Ascending aorta (tissue), 2 donors: ENCODE measurements around the gene CARD9. TPM values are rescaled to one million over a fixed set of nuclear protein-coding genes. Genes with fewer than 3 reads are reported as not detected.
"Not testable (repeated sequence)": the region's sequence is repeated elsewhere in the genome, so short reads cannot be mapped to it uniquely, and the experiment has no call there.

Experiments
- DNase-seq, 2 donors: peaks; one replicate each; pipeline ENCODE4 v3.0.0-alpha.2; 2019; ENCODE audit warnings: low spot score in 2 of 2
- H3K27ac ChIP-seq, 2 donors: fragments of 200-600 bp; sonication (generic); one replicate each; pipeline ENCODE4 v1.5.1; 2016 to 2017; ENCODE audit warnings: mild to moderate bottlenecking in 1 of 2
- H3K27me3 ChIP-seq: fragments of 200-600 bp; sonication (generic); one replicate; pipeline ENCODE4 v1.5.1; 2017
- H3K36me3 ChIP-seq, 2 donors: fragments of 200-600 bp; sonication (generic); one replicate each; pipeline ENCODE4 v1.5.1; 2016
- H3K4me1 ChIP-seq, 2 donors: fragments of 200-600 bp; sonication (generic); one replicate each; pipeline ENCODE4 v1.5.1; 2016 to 2017; ENCODE audit warnings: mild to moderate bottlenecking in 1 of 2
- H3K4me3 ChIP-seq, 2 donors: fragments of 200-600 bp; sonication (generic); one replicate each; pipeline ENCODE4 v1.5.1; 2016 to 2017; ENCODE audit warnings: mild to moderate bottlenecking in 1 of 2
- H3K9me3 ChIP-seq, 2 donors: fragments of 200-600 bp; sonication (generic); one replicate each; pipeline ENCODE4 v1.5.1; 2016
- CTCF ChIP-seq, 3 experiments: fragments of 200-600 bp in 2 of 3; fragments of 450-650 bp in 1 of 3; sonication (generic) in 2 of 3; IDR thresholded peaks; one replicate each; pipeline ENCODE4 v1.5.1; 2016 to 2019; ENCODE audit warnings: antibody characterized with exemption in 3 of 3, mild to moderate bottlenecking in 1 of 3, moderate library complexity in 1 of 3
- intact Hi-C: fragments of 100-400 bp; cut with DNase I; formaldehyde crosslinking; loops from one replicate; pipeline ENCODE4 v1.15.1; 2023
- total RNA-seq: library from RNA; depleted of rRNA; stranded (reverse); fragments of >200 nt; gene quantifications from one replicate; pipeline ENCODE4 v1.1.0, GENCODE V29; 2016

The CARD9 gene
- total RNA-seq, 1 donor from 2014 or later: 0.43 TPM

GRCh38 chr9:136321561-136321960 lies 51.9 kb downstream of the CARD9 start:
- H3K4me1 ChIP-seq: peaks cover 1 to 9% of the 10 kb centered on the region in 2 donors
- no peaks in the 10 kb centered on the region for H3K9me3 ChIP-seq
- intact Hi-C loops: no loop called here
- no peak for DNase-seq
- no peak overlapping the region for H3K4me3 ChIP-seq
- no peaks in the 10 kb centered on the region for H3K27me3 ChIP-seq
- H3K36me3 ChIP-seq: no peaks in the 10 kb centered on the region
- TF ChIP-seq CTCF (IDR thresholded peaks at IDR 0.05): no peak
- H3K27ac ChIP-seq: no peak overlapping the region

GRCh38 chr9:136320972-136321371 lies 52.5 kb downstream of the CARD9 start:
- H3K4me3 ChIP-seq, H3K9me3 ChIP-seq, H3K4me1 ChIP-seq, H3K36me3 ChIP-seq, intact Hi-C loops, DNase-seq, H3K27me3 ChIP-seq, H3K27ac ChIP-seq: not testable (repeated sequence)

- H3K9me3 ChIP-seq, intact Hi-C loops, H3K4me3 ChIP-seq, H3K36me3 ChIP-seq, H3K4me1 ChIP-seq, DNase-seq, H3K27ac ChIP-seq, H3K27me3 ChIP-seq: not testable (repeated sequence)
Measured at GRCh38 chr9:136319955-136320354, 53.5 kb downstream of the CARD9 start.

GRCh38 chr9:136319244-136319643 lies 54.2 kb downstream of the CARD9 start:
- intact Hi-C loops: not testable (repeated sequence)

GRCh38 chr9:136318776-136319241 lies 54.7 kb downstream of the CARD9 start:
- TF ChIP-seq CTCF (IDR thresholded peaks at IDR 0.05): no peak
- Histone ChIP-seq H3K27ac (no peak overlapping the region), H3K4me1 (no peaks in the 10 kb centered on the region), H3K27me3 (no peaks in the 10 kb centered on the region), H3K36me3 (no peaks in the 10 kb centered on the region), H3K4me3 (no peak overlapping the region), H3K9me3 (no peaks in the 10 kb centered on the region)
- no peak for DNase-seq
- intact Hi-C loops: no loop called here

More at GRCh38 chr9:136319244-136319643, 54.2 kb downstream of the CARD9 start:
- H3K9me3 ChIP-seq, H3K4me1 ChIP-seq, DNase-seq, H3K4me3 ChIP-seq, H3K27me3 ChIP-seq, H3K27ac ChIP-seq, H3K36me3 ChIP-seq: not testable (repeated sequence)

- no peaks in the 10 kb centered on the region for H3K9me3 ChIP-seq
Measured at GRCh38 chr9:136318111-136318775, 55.2 kb downstream of the CARD9 start.

GRCh38 chr9:136317695-136318094 lies 55.8 kb downstream of the CARD9 start:
- Histone ChIP-seq H3K4me1 (no peaks in the 10 kb centered on the region), H3K4me3 (no peak overlapping the region), H3K27me3 (no peaks in the 10 kb centered on the region), H3K27ac (no peak overlapping the region), H3K9me3 (no peaks in the 10 kb centered on the region), H3K36me3 (no peaks in the 10 kb centered on the region)
- TF ChIP-seq CTCF (IDR thresholded peaks at IDR 0.05): no peak
- DNase-seq: no peak
- intact Hi-C loops: no loop called here

More at GRCh38 chr9:136318111-136318775, 55.2 kb downstream of the CARD9 start:
- H3K27ac ChIP-seq: no peak overlapping the region
- H3K27me3 ChIP-seq: no peaks in the 10 kb centered on the region
- H3K36me3 ChIP-seq: no peaks in the 10 kb centered on the region
- H3K4me3 ChIP-seq: no peak overlapping the region
- intact Hi-C loops: no loop called here
- no peak for DNase-seq
- no peaks in the 10 kb centered on the region for H3K4me1 ChIP-seq
- no peak for TF ChIP-seq CTCF (IDR thresholded peaks at IDR 0.05)
